Panc1 (cell line): ENCODE measurements around the gene CA10.

Experiments
- CTCF ChIP-seq: fragments of 450-650 bp; IDR thresholded peaks from 2 replicates; pipeline ENCODE4 v1.5.1; 2017; ENCODE audit warnings: mild to moderate bottlenecking
- POLR2AphosphoS5 ChIP-seq: IDR thresholded peaks from 2 replicates; pipeline ENCODE4 v1.6.1; 2012; ENCODE audit warnings: mild to moderate bottlenecking, low read depth, low read length, moderate library complexity
- REST ChIP-seq, 2 experiments: IDR thresholded peaks; 2 replicates each; pipeline ENCODE4 v1.6.1; 2011 to 2012; ENCODE audit warnings: low read depth in 2 of 2, control low read depth in 1 of 2, low read length in 1 of 2, mild to moderate bottlenecking in 1 of 2, moderate library complexity in 1 of 2; ENCODE audit not compliant: insufficient read depth in 1 of 2

- TF ChIP-seq REST (IDR thresholded peaks at IDR 0.05; ENCODE audit: insufficient read depth in 1 of 2, low read depth in 2 of 2, low read length in 1 of 2), result no peak
- no peak for TF ChIP-seq CTCF
- TF ChIP-seq POLR2AphosphoS5, result no peak
Measured at GRCh38 chr17:51685287-51685909, 473.1 kb downstream of the CA10 start.
